HG03575 (cell line): ENCODE results near the gene RHBDF2.

Experiments used
- ATAC-seq: cut with Tn5 transposase; IDR thresholded peaks from one replicate; pipeline ENCODE4 v1.9.1; 2021; ENCODE audit not compliant: unreplicated experiment, insufficient number of reproducible peaks, low FRiP score; ENCODE audit errors: extremely low read depth

RHBDF2 gene

DNA sequence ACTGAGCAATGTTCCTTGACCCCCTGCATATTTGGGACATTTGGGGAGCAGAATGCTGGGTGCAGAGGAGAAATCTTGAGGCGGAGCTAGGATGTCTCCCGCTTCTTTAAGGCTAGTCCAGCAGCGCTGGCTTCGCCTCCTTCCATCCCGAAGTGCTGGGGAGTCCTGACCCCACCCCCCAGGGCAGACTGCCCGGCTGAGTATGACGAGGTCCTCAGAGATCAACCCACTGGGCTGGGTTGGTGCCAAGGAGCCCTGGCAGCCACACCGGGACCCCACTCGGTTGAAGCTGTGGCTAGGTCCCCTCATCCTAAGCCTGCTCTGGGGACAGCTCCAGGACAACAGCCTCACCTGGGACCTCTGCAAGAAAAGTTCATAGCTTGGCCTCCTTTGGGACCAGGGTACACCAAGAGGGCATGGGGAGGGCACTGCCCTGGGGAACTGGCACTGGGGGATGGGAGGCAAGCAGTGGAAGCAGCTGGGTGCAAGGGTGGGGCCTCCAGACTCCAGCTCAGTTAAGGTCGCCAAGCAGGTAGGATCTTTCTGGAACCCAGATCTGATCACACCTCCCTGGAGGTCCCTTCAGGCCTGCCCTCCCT, 11.0 kb downstream of the RHBDF2 start:
- ATAC-seq = no peak

DNA sequence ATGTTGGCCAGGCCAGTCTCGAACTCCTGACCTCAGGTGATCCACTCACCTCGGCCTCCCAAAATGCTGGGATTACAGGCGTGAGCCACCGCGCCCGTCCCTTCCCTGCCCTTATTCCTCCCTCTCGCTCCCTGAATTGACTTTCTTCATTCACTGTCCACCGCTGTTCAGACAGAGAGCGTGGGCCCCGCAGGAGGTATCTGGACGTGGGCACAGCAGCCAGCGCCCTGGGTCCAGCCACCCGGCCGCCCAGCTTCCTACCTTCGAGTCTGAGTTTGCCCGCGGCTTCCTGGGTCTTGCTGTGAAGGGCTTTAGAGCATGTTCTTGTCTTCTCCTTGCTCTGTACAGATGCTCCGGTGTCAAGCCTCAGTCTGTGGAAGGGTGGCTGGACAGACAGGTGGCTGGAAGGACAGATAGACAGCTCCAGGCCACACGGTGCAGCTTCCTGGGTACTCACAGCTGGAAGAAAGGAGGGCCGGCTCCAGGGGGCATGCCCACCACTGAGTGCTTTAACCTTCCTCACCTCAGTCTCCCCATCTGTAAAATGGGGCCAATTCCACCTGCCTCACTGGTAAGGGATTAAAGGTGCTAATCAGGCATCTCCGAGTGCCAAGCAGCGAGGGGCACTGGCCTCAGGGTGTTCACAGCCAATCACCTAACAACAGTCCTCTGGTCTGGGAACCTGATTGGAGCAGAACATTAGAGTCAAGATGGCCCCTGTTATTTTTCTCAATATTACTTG, 13.6 kb downstream of the RHBDF2 start:
- no peak for ATAC-seq

DNA sequence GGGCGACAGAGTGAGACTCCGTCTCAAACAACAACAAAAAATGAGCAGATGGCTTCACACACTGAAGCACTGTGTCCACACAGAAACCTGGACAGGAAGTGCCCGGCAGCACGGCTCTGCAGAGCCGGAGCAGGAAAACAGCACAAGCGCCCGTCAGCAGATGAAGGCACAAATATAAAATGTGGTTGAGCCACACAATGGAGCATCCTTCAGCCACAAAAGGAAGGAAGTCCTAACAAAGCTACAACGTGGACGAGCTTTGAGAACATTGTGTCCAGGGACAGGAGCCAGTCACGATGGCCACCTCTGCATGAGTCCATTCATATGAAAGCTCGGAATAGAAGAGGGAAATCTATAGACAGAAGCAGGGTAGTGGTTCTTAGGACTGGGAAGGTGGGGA, 15.7 kb downstream of the RHBDF2 start:
- ATAC-seq = no peak

DNA sequence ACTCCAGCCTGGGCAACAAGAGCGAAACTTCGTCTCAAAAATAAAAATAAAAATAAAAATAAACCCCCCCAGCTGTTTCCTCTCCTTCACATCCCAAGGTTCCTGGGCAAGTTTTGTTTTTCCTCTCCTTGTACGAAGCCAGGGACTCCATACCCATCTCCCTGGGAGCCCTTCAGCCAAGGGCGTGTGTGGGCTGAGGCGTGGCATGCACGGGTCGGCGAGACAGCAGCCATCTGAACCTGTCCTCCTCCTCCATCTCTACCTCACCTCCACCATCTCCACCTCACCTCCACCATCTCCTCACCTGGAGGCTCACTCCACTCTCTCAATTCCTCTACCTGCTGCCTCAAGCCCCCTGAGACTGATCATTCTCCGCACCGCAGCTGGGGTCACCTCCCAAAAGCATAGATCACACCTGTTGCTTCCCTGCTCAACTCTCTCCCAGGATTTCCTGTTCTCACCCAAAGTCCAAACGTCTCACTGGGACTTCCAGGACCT, 16.9 kb downstream of the RHBDF2 start:
- no peak for ATAC-seq

DNA sequence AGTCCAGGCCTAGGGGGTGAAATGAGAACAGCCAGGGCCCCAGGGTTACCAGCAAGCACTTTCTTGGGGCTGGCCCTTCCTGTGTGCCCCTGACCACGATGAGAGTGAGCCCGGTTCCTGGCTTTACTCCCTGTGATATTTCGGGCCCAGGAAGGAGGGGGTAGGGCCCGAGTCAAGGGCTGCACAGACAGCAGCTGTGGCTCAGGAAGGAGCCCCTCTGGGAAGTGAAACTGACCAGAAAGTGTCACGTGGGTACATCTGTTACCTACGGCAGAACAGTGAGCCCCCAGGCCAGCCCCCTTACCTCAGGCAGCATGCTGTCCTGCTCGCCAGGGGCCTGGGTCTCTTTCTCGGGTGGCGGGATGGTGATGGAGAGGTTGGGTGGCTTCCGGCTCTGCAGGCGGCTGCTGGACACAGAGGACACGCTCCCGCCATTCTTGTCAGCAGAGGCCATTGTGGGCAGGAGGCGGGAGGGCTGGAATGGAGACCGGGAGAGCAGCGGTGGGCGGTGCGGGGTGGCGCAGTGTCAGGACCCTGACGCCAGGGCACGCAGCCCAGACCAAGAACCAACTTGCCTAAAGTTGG, 20.1 kb downstream of the RHBDF2 start:
- no peak for ATAC-seq

- no peak for ATAC-seq
These were observed 20.6 kb downstream of the RHBDF2 start for GRCh38 chr17:76480632-76481031.

DNA sequence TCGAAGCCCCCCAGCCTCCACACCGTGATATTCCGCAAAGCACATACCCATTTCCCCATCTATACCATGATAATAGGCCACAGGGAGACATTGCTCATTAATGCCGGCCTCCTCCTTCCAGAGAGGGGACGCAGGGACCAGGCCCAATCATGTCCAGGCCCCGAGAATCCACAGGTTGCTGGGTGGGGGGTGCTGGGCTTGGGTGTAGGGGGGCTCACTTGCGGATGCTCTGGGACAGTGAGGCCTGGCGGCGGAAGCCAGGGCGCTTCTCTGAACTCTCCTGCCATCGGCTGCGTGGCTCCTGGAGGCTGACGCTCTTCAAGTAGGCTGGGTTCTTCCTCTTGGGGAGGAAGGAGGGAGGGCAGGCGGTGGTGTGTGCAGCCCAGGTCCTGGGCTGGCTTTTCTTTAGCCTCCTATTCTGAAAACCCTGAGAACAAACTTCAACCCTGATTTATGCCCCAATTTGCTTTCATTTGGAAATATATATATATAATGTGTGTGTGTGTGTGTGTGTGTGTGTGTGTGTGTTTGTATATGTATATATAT, 21.6 kb downstream of the RHBDF2 start:
- no peak for ATAC-seq

DNA sequence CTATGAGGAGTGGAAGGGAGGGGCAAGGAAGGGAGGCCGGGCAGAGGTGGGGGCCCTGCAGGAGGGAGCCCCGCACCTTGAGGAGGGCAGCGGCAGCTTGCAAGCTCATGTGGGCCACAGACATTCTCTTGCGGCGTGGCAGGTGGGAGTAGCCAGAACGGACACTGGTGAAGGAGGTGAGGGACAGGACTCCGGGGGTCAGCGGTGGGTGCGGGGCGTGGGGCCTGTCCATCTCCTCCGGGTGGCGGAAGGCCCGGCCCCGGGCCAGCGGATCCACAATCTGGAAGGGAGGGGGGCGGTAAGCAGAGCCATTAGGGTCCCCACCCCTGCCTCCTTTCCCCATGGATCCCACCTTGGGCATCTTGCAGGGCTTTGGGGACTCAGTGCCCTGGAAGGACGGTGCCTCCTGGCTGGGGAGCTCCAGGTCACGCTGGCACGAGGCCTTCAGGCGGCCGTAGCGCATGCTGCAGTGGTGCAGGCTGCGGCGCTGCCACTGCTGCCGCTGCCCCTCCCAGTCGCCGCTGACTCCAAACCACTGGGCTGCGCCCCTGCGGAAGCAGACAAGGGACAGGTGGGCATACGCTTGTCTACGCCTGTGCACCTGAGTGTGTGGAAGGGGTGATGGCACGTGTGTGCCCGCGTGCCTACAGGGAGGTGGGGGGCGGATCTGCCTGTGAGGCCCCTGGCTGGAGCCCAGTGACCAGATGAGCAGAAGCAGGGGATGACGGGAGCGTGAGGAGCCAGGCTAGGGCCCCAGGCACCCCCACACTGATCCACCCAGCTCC, 22.3 kb downstream of the RHBDF2 start:
- no peak for ATAC-seq

- ATAC-seq = no peak
These were observed 23.1 kb downstream of the RHBDF2 start for GRCh38 chr17:76478097-76478496.

GRCh38 chr17:76477576-76477975, 23.6 kb downstream of the RHBDF2 start:
- ATAC-seq = no peak

- no peak for ATAC-seq
These were observed 24.5 kb downstream of the RHBDF2 start for GRCh38 chr17:76476736-76477135.

- no peak for ATAC-seq
These were observed 25.9 kb downstream of the RHBDF2 start for GRCh38 chr17:76475302-76475701.

GRCh38 chr17:76474894-76475293, 26.3 kb downstream of the RHBDF2 start:
- ATAC-seq = no peak

DNA sequence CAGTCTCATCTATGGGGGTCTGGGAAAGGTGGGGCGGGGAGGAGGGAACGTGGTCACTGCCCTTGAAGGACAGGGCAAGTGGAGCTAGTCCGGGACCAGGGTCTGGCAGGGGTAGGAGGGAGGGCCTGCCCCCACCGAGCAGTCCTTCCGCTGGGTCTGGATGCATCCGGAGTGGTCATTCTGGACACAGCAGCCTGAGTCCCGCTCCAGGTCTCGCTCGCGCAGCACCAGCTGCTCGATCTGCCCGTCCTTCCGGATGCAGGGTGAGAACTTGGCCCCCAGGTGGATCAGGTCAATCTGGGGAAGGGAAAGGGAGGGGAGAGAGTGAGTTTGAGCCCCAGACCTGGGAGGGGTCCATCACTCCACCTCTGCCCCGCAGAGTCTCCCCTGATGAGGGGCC, 27.0 kb downstream of the RHBDF2 start:
- no peak for ATAC-seq

- no peak for ATAC-seq
These were observed 27.7 kb downstream of the RHBDF2 start for GRCh38 chr17:76473541-76473985.

GRCh38 chr17:76472726-76473125, 28.5 kb downstream of the RHBDF2 start:
- ATAC-seq = no peak

GRCh38 chr17:76472258-76472645, 29.0 kb downstream of the RHBDF2 start:
- ATAC-seq = no peak

DNA sequence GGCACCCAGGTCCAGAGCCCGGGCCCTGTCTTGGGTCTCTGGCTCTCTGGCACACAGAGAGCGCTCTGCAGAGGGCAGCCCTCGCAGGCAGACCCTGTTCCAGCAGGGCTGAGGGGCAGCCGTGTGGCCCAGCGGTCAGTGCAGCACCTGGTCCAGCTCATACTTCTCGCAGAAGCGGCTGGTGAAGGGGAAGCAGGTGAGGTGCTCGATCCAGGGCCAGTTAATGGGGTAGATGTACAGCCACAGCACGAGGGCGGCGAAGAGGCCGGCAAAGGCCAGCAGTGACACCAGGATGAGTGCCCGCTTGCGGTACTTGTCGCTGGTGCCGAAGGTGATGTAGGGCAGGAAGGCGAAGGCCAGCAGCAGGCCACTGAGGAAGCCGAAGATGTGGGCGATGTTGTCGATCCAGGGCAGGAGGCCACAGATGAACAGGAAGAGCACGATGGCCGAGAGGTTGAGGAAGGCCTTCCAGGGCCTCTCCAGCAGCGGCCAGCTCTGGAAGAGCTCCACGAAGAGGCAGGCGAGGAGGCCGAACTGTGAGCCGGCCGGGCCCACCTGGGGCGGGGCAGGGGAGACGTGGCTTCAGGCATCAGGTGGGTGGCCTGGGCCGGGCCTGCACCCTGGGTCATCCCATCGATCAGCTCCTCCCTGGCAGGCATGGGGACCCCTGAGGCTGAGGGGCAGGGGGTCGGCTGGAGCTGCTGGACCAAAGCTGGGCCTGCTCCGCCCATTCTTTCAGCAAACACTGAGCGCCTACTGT, 29.5 kb downstream of the RHBDF2 start:
- no peak for ATAC-seq
